HCT116 (cell line): ENCODE data around the gene ATP1B3. TPM values are rescaled to one million over a fixed set of nuclear protein-coding genes. Genes with fewer than 3 reads are reported as not detected.

Experiments
- ATAC-seq: fragments of 200-7000 bp; cut with Tn5 transposase; 2 replicates; pipeline ENCODE4 v1.9.1; 2020; ENCODE audit warnings: mild to moderate bottlenecking, moderate library complexity
- BruUV-seq: library from RNA; stranded (reverse); fragments of 400-500 nt; replicated peaks from 2 replicates; lab custom pipeline; 2021; lab: Mats Ljungman, UMichigan
- CTCF ChIA-PET: fragments of 300-600 bp; sonication (Branson Sonifier 250); formaldehyde crosslinking; loops from one replicate; lab custom pipeline; 2021; ENCODE audit warnings: antibody characterized with exemption; lab: Charles Lee
- POLR2A ChIA-PET: fragments of 300-600, 350-600 bp; sonication (Branson Sonifier 250); formaldehyde crosslinking; loops from one replicate; lab custom pipeline; 2021; ENCODE audit warnings: antibody characterized with exemption; lab: Charles Lee
- RAD21 ChIA-PET, 2 experiments: fragments of 300-600 bp; sonication (Branson Sonifier 250); formaldehyde crosslinking; loops; one replicate each; lab custom pipeline; 2023; ENCODE audit warnings: low total read pairs in 2 of 2; ENCODE audit not compliant: uncharacterized antibody in 2 of 2, unreplicated experiment in 2 of 2, low non-redundant PET in 1 of 2; lab: Charles Lee
- DNase-seq: peaks from one replicate; pipeline ENCODE4 v3.0.0-alpha.2; 2010; ENCODE audit warnings: low read depth, low spot score
- H2AFZ ChIP-seq: fragments of 200-600 bp; shearing (Covaris generic), sonication (generic); 2 replicates; pipeline ENCODE4 v1.6.1; 2017; ENCODE audit warnings: low read depth, mixed run types, mixed read lengths, antibody characterized with exemption, low read length; ENCODE audit not compliant: poor library complexity, severe bottlenecking
- H3K27ac ChIP-seq: 2 replicates; pipeline ENCODE4 v1.5.1; 2012; ENCODE audit warnings: low read depth, low read length
- H3K27me3 ChIP-seq: fragments of 200-600 bp; sonication (generic); 2 replicates; pipeline ENCODE4 v1.6.1; 2016; ENCODE audit warnings: mixed run types, low read length, mixed read lengths; ENCODE audit not compliant: insufficient read depth
- H3K36me3 ChIP-seq, 2 experiments: fragments of 200-500 bp in 1 of 2; fragments of 200-600 bp in 1 of 2; sonication (Bioruptor generic) in 1 of 2; sonication (generic) in 1 of 2; 2 replicates each; pipeline versions ENCODE4 v1.5.1 to v1.6.1; 2014 to 2016; ENCODE audit warnings: low read length in 2 of 2, inconsistent platforms in 1 of 2, mixed read lengths in 1 of 2, mixed run types in 1 of 2; ENCODE audit not compliant: insufficient read depth in 2 of 2, control insufficient read depth in 1 of 2
- H3K4me1 ChIP-seq, 2 experiments: fragments of 200-600 bp in 1 of 2; sonication (generic) in 1 of 2; 2 replicates each; pipeline versions ENCODE4 v1.5.1 to v1.6.1; 2012 to 2017; ENCODE audit warnings: low read length in 2 of 2, inconsistent platforms in 1 of 2, mild to moderate bottlenecking in 1 of 2, mixed read lengths in 1 of 2, mixed run types in 1 of 2, moderate library complexity in 1 of 2; ENCODE audit not compliant: insufficient read depth in 2 of 2, control insufficient read depth in 1 of 2
- H3K4me2 ChIP-seq: fragments of 200-600 bp; sonication (generic); 2 replicates; pipeline ENCODE4 v1.6.1; 2017; ENCODE audit warnings: mixed run types, low read length, mixed read lengths
- H3K4me3 ChIP-seq, 2 experiments: fragments of 200-600 bp in 1 of 2; sonication (generic) in 1 of 2; replicated peaks in 1 of 2; 2 replicates each; pipeline ENCODE4 v1.5.1; 2011 to 2016; ENCODE audit warnings: low read length in 2 of 2, control low read depth in 1 of 2, low read depth in 1 of 2, mild to moderate bottlenecking in 1 of 2, mixed read lengths in 1 of 2, mixed run types in 1 of 2
- H3K79me2 ChIP-seq: fragments of 200-600 bp; sonication (generic); 2 replicates; pipeline ENCODE4 v1.6.1; 2017; ENCODE audit warnings: mild to moderate bottlenecking, mixed run types, low read length, moderate library complexity, mixed read lengths; ENCODE audit not compliant: insufficient read depth
- H3K9ac ChIP-seq: fragments of 200-600 bp; sonication (generic); 2 replicates; pipeline ENCODE4 v1.6.1; 2016; ENCODE audit warnings: low read length, mixed read lengths
- H3K9me2 ChIP-seq: fragments of 200-600 bp; sonication (generic), shearing (Covaris generic); 2 replicates; pipeline ENCODE4 v1.6.1; 2017; ENCODE audit warnings: mixed run types, mild to moderate bottlenecking, moderate library complexity; ENCODE audit not compliant: insufficient read depth
- H3K9me3 ChIP-seq, 2 experiments: fragments of 200-500 bp in 1 of 2; fragments of 200-600 bp in 1 of 2; sonication (Bioruptor generic) in 1 of 2; sonication (generic) in 1 of 2; 2 replicates each; pipeline ENCODE4 v1.6.1; 2014 to 2017; ENCODE audit warnings: low read length in 2 of 2, mixed read lengths in 2 of 2, inconsistent platforms in 1 of 2, low read depth in 1 of 2, mild to moderate bottlenecking in 1 of 2, mixed run types in 1 of 2, moderate library complexity in 1 of 2; ENCODE audit not compliant: control insufficient read depth in 1 of 2, insufficient read depth in 1 of 2
- H4K20me1 ChIP-seq: fragments of 200-600 bp; sonication (generic), shearing (Covaris generic); 2 replicates; pipeline ENCODE4 v1.6.1; 2017; ENCODE audit warnings: mixed run types, mild to moderate bottlenecking, moderate library complexity; ENCODE audit not compliant: insufficient read depth
- ATF3 ChIP-seq: IDR thresholded peaks from 2 replicates; pipeline ENCODE4 v1.6.1; 2012
- CBX3 ChIP-seq: IDR thresholded peaks from 2 replicates; pipeline ENCODE4 v1.6.1; 2012; ENCODE audit warnings: low read depth
- CEBPB ChIP-seq: IDR thresholded peaks from 2 replicates; pipeline ENCODE4 v1.6.1; 2012; ENCODE audit warnings: low read depth
- CTCF ChIP-seq, 3 experiments: fragments of 200-600 bp in 1 of 3; sonication (generic) in 1 of 3; IDR thresholded peaks in 2 of 3; conservative IDR thresholded peaks in 1 of 3; 2 replicates each; pipeline ENCODE4 v1.5.1; 2012 to 2017; ENCODE audit warnings: low read depth in 2 of 3, low read length in 2 of 3, antibody characterized with exemption in 1 of 3, borderline replicate concordance in 1 of 3, control low read depth in 1 of 3, mild to moderate bottlenecking in 1 of 3, mixed read lengths in 1 of 3, mixed run types in 1 of 3, moderate library complexity in 1 of 3; ENCODE audit not compliant: insufficient read depth in 1 of 3
- EGR1 ChIP-seq: IDR thresholded peaks from 2 replicates; pipeline ENCODE4 v1.6.1; 2012; ENCODE audit warnings: low read depth
- EZH2phosphoT487 ChIP-seq: fragments of 200-600 bp; IDR thresholded peaks from 2 replicates; pipeline ENCODE4 v1.6.1; 2018; ENCODE audit warnings: antibody characterized with exemption, borderline replicate concordance
- JUND ChIP-seq: IDR thresholded peaks from 2 replicates; pipeline ENCODE4 v1.6.1; 2012
- MAX ChIP-seq: IDR thresholded peaks from 2 replicates; pipeline ENCODE4 v1.6.1; 2012
- RAD21 ChIP-seq: IDR thresholded peaks from 2 replicates; pipeline ENCODE4 v1.6.1; 2012; ENCODE audit warnings: low read depth, mild to moderate bottlenecking
- REST ChIP-seq: IDR thresholded peaks from 2 replicates; pipeline ENCODE4 v1.6.1; 2012; ENCODE audit warnings: low read depth
- SIN3A ChIP-seq: IDR thresholded peaks from 2 replicates; pipeline ENCODE4 v1.6.1; 2012; ENCODE audit warnings: low read depth
- TCF7L2 ChIP-seq: IDR thresholded peaks from 2 replicates; pipeline ENCODE4 v1.7.0; 2011; ENCODE audit warnings: borderline replicate concordance, inconsistent platforms; ENCODE audit not compliant: insufficient read depth, insufficient read length; ENCODE audit errors: extremely low read depth
- YY1 ChIP-seq: IDR thresholded peaks from 2 replicates; pipeline ENCODE4 v1.6.1; 2011; ENCODE audit warnings: low read length, low read depth, moderate library complexity, mild to moderate bottlenecking; ENCODE audit not compliant: insufficient replicate concordance; ENCODE audit errors: extremely low read depth
- ZBTB33 ChIP-seq: IDR thresholded peaks from 2 replicates; pipeline ENCODE4 v1.6.1; 2011; ENCODE audit warnings: mild to moderate bottlenecking, low read length, moderate library complexity; ENCODE audit not compliant: insufficient replicate concordance; ENCODE audit errors: extremely low read depth
- ZNF274 ChIP-seq: fragments of 200-500 bp; sonication (Bioruptor generic); IDR thresholded peaks from 2 replicates; pipeline ENCODE4 v1.6.1; 2014; ENCODE audit warnings: mild to moderate bottlenecking, low read depth, low read length, inconsistent platforms
- intact Hi-C: fragments of 100-400 bp; cut with micrococcal nuclease; formaldehyde crosslinking; loops from 2 replicates; pipeline ENCODE4 v1.10.0; 2022
- total RNA-seq: library from RNA; stranded (reverse); gene quantifications from one replicate; pipeline ENCODE4 v1.2.1, GENCODE V29; 2021; ENCODE audit not compliant: unreplicated experiment

ATP1B3 gene
- total RNA-seq, 1 experiment from 2014 or later = 147 TPM

GRCh38 chr3:141859651-141860050 lies 16.8 kb upstream of the ATP1B3 start:
- Histone ChIP-seq H3K27me3 (no peaks in the 10 kb centered on the region), H3K4me3 (no peak overlapping the region), H3K9ac (no peak overlapping the region), H3K9me3 (no peaks in the 10 kb centered on the region), H3K4me1 (no peaks in the 10 kb centered on the region), H3K9me2 (no peaks in the 10 kb centered on the region), H2AFZ (no peak overlapping the region), H3K36me3 (no peaks in the 10 kb centered on the region), H3K4me2 (no peak overlapping the region), H4K20me1 (no peaks in the 10 kb centered on the region), H3K27ac (no peak overlapping the region), H3K79me2 (no peaks in the 10 kb centered on the region)
- RAD21 ChIA-PET = no interaction called here
- no TSS peak for BruUV-seq
- TF ChIP-seq EGR1 (no peak), RAD21 (no peak), JUND (no peak), ATF3 (no peak), YY1 (no peak), CBX3 (no peak), EZH2phosphoT487 (no peak), ZBTB33 (no peak), ZNF274 (no peak), SIN3A (no peak), CTCF (IDR thresholded peaks at IDR 0.05 in 2 of 3, conservative IDR thresholded peaks at IDR 0.05 in 1 of 3; ENCODE audit: borderline replicate concordance in 1 of 3, insufficient read depth in 1 of 3, low read depth in 2 of 3, low read length in 2 of 3) (no peak), MAX (no peak), CEBPB (no peak), REST (no peak), TCF7L2 (no peak)
- intact Hi-C loops = no loop called here
- CTCF ChIA-PET = no interaction called here
- POLR2A ChIA-PET = no interaction called here
- no peak for DNase-seq
- no peak for ATAC-seq
